HEK293 (cell line): ENCODE results near the gene NXPH4.

Source experiments
- CTCF ChIA-PET: fragments of 350-600 bp; formaldehyde crosslinking; extraction: SDS; loops from one replicate; lab custom pipeline; 2021; ENCODE audit warnings: antibody characterized with exemption; lab: Yijun Ruan, JAX
- POLR2A ChIA-PET: fragments of 300-600 bp; formaldehyde crosslinking; extraction: SDS; loops from one replicate; lab custom pipeline; 2020; ENCODE audit warnings: antibody characterized with exemption, inconsistent platforms; lab: Yijun Ruan, JAX
- H3K27ac ChIP-seq: fragments of 200-500 bp; sonication (Bioruptor generic); 2 replicates; pipeline ENCODE4 v1.5.1; 2014; ENCODE audit warnings: low read depth, low read length, control low read depth, inconsistent platforms; ENCODE audit errors: extremely low read depth
- H3K36me3 ChIP-seq, 2 experiments: fragments of 200-500 bp in 1 of 2; sonication (Bioruptor generic) in 1 of 2; 1 replicate in 1 of 2; 2 replicates in 1 of 2; pipeline ENCODE4 v1.5.1; 2014 to 2017; ENCODE audit warnings: inconsistent platforms in 2 of 2, low read length in 2 of 2; ENCODE audit not compliant: control insufficient read depth in 2 of 2, insufficient read depth in 1 of 2
- H3K4me1 ChIP-seq: fragments of 200-500 bp; sonication (Bioruptor generic); 2 replicates; pipeline ENCODE4 v1.5.1; 2014; ENCODE audit warnings: mild to moderate bottlenecking, low read length, inconsistent platforms; ENCODE audit not compliant: control insufficient read depth, insufficient read depth
- H3K4me3 ChIP-seq: 2 replicates; pipeline ENCODE4 v1.5.1; 2011; ENCODE audit warnings: low read depth, mild to moderate bottlenecking, control low read depth, low read length, moderate library complexity
- H3K9me3 ChIP-seq: fragments of 200-500 bp; sonication (Bioruptor generic); 2 replicates; pipeline ENCODE4 v1.5.1; 2014; ENCODE audit warnings: low read depth, low read length, inconsistent platforms; ENCODE audit not compliant: control insufficient read depth, insufficient read depth
- AEBP2 ChIP-seq: fragments of 450-650 bp; formaldehyde crosslinking; IDR thresholded peaks from 2 replicates; pipeline ENCODE4 v1.5.1; 2016; ENCODE audit warnings: missing biosample characterization, missing genetic modification characterization, borderline replicate concordance
- BCL6B ChIP-seq: fragments of 450-650 bp; formaldehyde crosslinking; IDR thresholded peaks from 2 replicates; pipeline ENCODE4 v1.5.1; 2017; ENCODE audit warnings: missing biosample characterization, missing genetic modification characterization
- GFI1B ChIP-seq: fragments of 450-650 bp; formaldehyde crosslinking; IDR thresholded peaks from 2 replicates; pipeline ENCODE4 v1.5.1; 2016; ENCODE audit warnings: missing biosample characterization, missing genetic modification characterization
- INSM2 ChIP-seq: fragments of 450-650 bp; formaldehyde crosslinking; IDR thresholded peaks from 2 replicates; pipeline ENCODE4 v1.5.1; 2016; ENCODE audit warnings: missing biosample characterization, missing genetic modification characterization
- PRDM4 ChIP-seq: fragments of 450-650 bp; formaldehyde crosslinking; IDR thresholded peaks from 2 replicates; pipeline ENCODE4 v1.5.1; 2017; ENCODE audit warnings: missing biosample characterization, missing genetic modification characterization
- SCRT2 ChIP-seq: fragments of 450-650 bp; formaldehyde crosslinking; IDR thresholded peaks from 2 replicates; pipeline ENCODE4 v1.5.1; 2016; ENCODE audit warnings: missing biosample characterization, missing genetic modification characterization
- ZBTB48 ChIP-seq: fragments of 450-650 bp; formaldehyde crosslinking; IDR thresholded peaks from 2 replicates; pipeline ENCODE4 v1.5.1; 2016; ENCODE audit warnings: missing biosample characterization, missing genetic modification characterization
- ZNF138 ChIP-seq: fragments of 450-650 bp; formaldehyde crosslinking; IDR thresholded peaks from 2 replicates; pipeline ENCODE4 v1.5.1; 2016; ENCODE audit warnings: missing biosample characterization, missing genetic modification characterization, borderline replicate concordance
- ZNF148 ChIP-seq: fragments of 450-650 bp; formaldehyde crosslinking; IDR thresholded peaks from 2 replicates; pipeline ENCODE4 v1.5.0; 2017; ENCODE audit warnings: missing biosample characterization, missing genetic modification characterization, borderline replicate concordance
- ZNF157 ChIP-seq: fragments of 450-650 bp; formaldehyde crosslinking; IDR thresholded peaks from 2 replicates; pipeline ENCODE4 v1.5.1; 2016; ENCODE audit warnings: missing biosample characterization, missing genetic modification characterization
- ZNF16 ChIP-seq: fragments of 450-650 bp; formaldehyde crosslinking; IDR thresholded peaks from 2 replicates; pipeline ENCODE4 v1.5.1; 2016; ENCODE audit warnings: low read depth, missing biosample characterization, missing genetic modification characterization
- ZNF174 ChIP-seq: fragments of 450-650 bp; formaldehyde crosslinking; IDR thresholded peaks from 2 replicates; pipeline ENCODE4 v1.5.0; 2017; ENCODE audit warnings: missing biosample characterization, mild to moderate bottlenecking, missing genetic modification characterization
- ZNF214 ChIP-seq: fragments of 450-650 bp; formaldehyde crosslinking; IDR thresholded peaks from 2 replicates; pipeline ENCODE4 v1.5.1; 2017; ENCODE audit warnings: missing biosample characterization, mild to moderate bottlenecking, missing genetic modification characterization, borderline replicate concordance
- ZNF239 ChIP-seq: fragments of 450-650 bp; formaldehyde crosslinking; IDR thresholded peaks from 2 replicates; pipeline ENCODE4 v1.5.1; 2016; ENCODE audit warnings: missing biosample characterization, missing genetic modification characterization
- ZNF248 ChIP-seq: fragments of 450-650 bp; formaldehyde crosslinking; IDR thresholded peaks from 2 replicates; pipeline ENCODE4 v1.5.1; 2017; ENCODE audit warnings: missing biosample characterization, missing genetic modification characterization
- ZNF350 ChIP-seq: fragments of 450-650 bp; formaldehyde crosslinking; IDR thresholded peaks from 2 replicates; pipeline ENCODE4 v1.5.0; 2017; ENCODE audit warnings: missing biosample characterization, mild to moderate bottlenecking, missing genetic modification characterization
- ZNF423 ChIP-seq: fragments of 450-650 bp; formaldehyde crosslinking; IDR thresholded peaks from 2 replicates; pipeline ENCODE4 v1.5.1; 2016; ENCODE audit warnings: missing biosample characterization, missing genetic modification characterization
- ZNF48 ChIP-seq: fragments of 450-650 bp; formaldehyde crosslinking; IDR thresholded peaks from 2 replicates; pipeline ENCODE4 v1.5.1; 2016; ENCODE audit warnings: missing biosample characterization, missing genetic modification characterization
- ZNF558 ChIP-seq: fragments of 450-650 bp; formaldehyde crosslinking; IDR thresholded peaks from 2 replicates; pipeline ENCODE4 v1.5.1; 2016; ENCODE audit warnings: missing biosample characterization, missing genetic modification characterization
- ZNF560 ChIP-seq: fragments of 450-650 bp; formaldehyde crosslinking; IDR thresholded peaks from 2 replicates; pipeline ENCODE4 v1.5.1; 2017; ENCODE audit warnings: missing biosample characterization, missing genetic modification characterization, borderline replicate concordance
- ZNF660 ChIP-seq: fragments of 450-650 bp; IDR thresholded peaks from 2 replicates; pipeline ENCODE4 v1.5.1; 2018; ENCODE audit warnings: missing biosample characterization, mild to moderate bottlenecking, missing genetic modification characterization
- ZNF670 ChIP-seq: fragments of 450-650 bp; formaldehyde crosslinking; IDR thresholded peaks from 2 replicates; pipeline ENCODE4 v1.5.1; 2016; ENCODE audit warnings: missing biosample characterization, missing genetic modification characterization, low read depth
- ZNF791 ChIP-seq: fragments of 450-650 bp; formaldehyde crosslinking; IDR thresholded peaks from 2 replicates; pipeline ENCODE4 v1.5.1; 2016; ENCODE audit warnings: missing biosample characterization, missing genetic modification characterization
- ZNF792 ChIP-seq: fragments of 450-650 bp; formaldehyde crosslinking; IDR thresholded peaks from 2 replicates; pipeline ENCODE4 v1.5.1; 2016; ENCODE audit warnings: missing biosample characterization, missing genetic modification characterization
- ZSCAN18 ChIP-seq: fragments of 450-650 bp; formaldehyde crosslinking; IDR thresholded peaks from 2 replicates; pipeline ENCODE4 v1.5.1; 2016; ENCODE audit warnings: missing biosample characterization, missing genetic modification characterization

NXPH4 gene

GRCh38 chr12:57262126-57262822 lies 45.7 kb downstream of the NXPH4 start:
- CTCF ChIA-PET: interaction anchor here (0.7 to 8.8 kb wide), 13 partner anchors 9 to 197 kb away, joined by 3 to 151 read pairs (median 4); partner anchors contain the start of genes GLI1 and INHBE
- H3K4me3 ChIP-seq: no peak overlapping the region
- peaks cover 13% of the 10 kb centered on the region; the same call in 1 of the 2 replicates for H3K4me1 ChIP-seq
- H3K36me3 ChIP-seq: peaks cover 16 to 64% of the 10 kb centered on the region in 2 experiments
- POLR2A ChIA-PET: no interaction called here
- no peaks in the 10 kb centered on the region for H3K9me3 ChIP-seq
- no peak for TF ChIP-seq ZNF174 (tag by site-specific recombination)
- no peak for TF ChIP-seq SCRT2 (tag by site-specific recombination)
- no peak for TF ChIP-seq ZNF791 (tag by site-specific recombination)
- TF ChIP-seq ZNF48: no peak
- TF ChIP-seq ZNF792: no peak
- TF ChIP-seq ZNF350 (tag by site-specific recombination): no peak
- TF ChIP-seq ZNF248 (tag by site-specific recombination): no peak
- no peak for TF ChIP-seq BCL6B (tag by site-specific recombination)
- TF ChIP-seq ZNF558 (tag by site-specific recombination): no peak
- TF ChIP-seq ZNF214 (tag by site-specific recombination): no peak
- no peak for TF ChIP-seq ZNF660 (tag by site-specific recombination)
- no peak for TF ChIP-seq ZNF239 (tag by site-specific recombination)
- no peak for TF ChIP-seq ZBTB48
- TF ChIP-seq ZSCAN18 (tag by site-specific recombination): no peak
- no peak for TF ChIP-seq AEBP2 (tag by site-specific recombination)
- TF ChIP-seq ZNF148: no peak
- no peak for TF ChIP-seq ZNF423 (tag by site-specific recombination)
- no peak for TF ChIP-seq ZNF560 (tag by site-specific recombination)
- no peak overlapping the region for H3K27ac ChIP-seq

- POLR2A ChIA-PET: no interaction called here
- Histone ChIP-seq H3K36me3 (peaks cover 21 to 64% of the 10 kb centered on the region in 2 experiments), H3K4me1 (peaks cover 13% of the 10 kb centered on the region; the same call in 1 of the 2 replicates), H3K27ac (no peak overlapping the region), H3K4me3 (no peak overlapping the region), H3K9me3 (no peaks in the 10 kb centered on the region)
- CTCF ChIA-PET: interaction anchor here (0.6 to 8.8 kb wide), 12 partner anchors 9 to 196 kb away, joined by 3 to 151 read pairs (median 4); partner anchors contain the start of genes GLI1, INHBE and SHMT2
- no peak for TF ChIP-seq ZNF48
- no peak for TF ChIP-seq ZNF157 (tag by site-specific recombination)
- TF ChIP-seq ZNF138 (tag by site-specific recombination): no peak
- no peak for TF ChIP-seq ZNF16 (tag by site-specific recombination)
- TF ChIP-seq PRDM4: no peak
- no peak for TF ChIP-seq GFI1B (tag by site-specific recombination)
- TF ChIP-seq INSM2: no peak
- TF ChIP-seq ZNF670 (tag by site-specific recombination): no peak
Measured at GRCh38 chr12:57263096-57263495, 46.5 kb downstream of the NXPH4 start.
